ENCODE measurements around the gene AAK1.
A peak's percentile ranks its signal among the peaks of the same experiment; 100 is the strongest.
"Not testable (repeated sequence)": the region's sequence is repeated elsewhere in the genome, so short reads cannot be mapped to it uniquely, and the experiment has no call there.

The AAK1 gene

GRCh38 chr2:69571189-69571588 lies 72.3 kb downstream of the AAK1 start:
- no peak for DNase-seq (ENCODE audit: low spot score)

- no peak for DNase-seq (ENCODE audit: low spot score)
These were observed 73.1 kb downstream of the AAK1 start for GRCh38 chr2:69570474-69570873.

- no peak for DNase-seq (ENCODE audit: low spot score)
These were observed 75.6 kb downstream of the AAK1 start for GRCh38 chr2:69567909-69568300.

GRCh38 chr2:69567157-69567908 lies 76.2 kb downstream of the AAK1 start:
- no peak for DNase-seq (ENCODE audit: low spot score)

- no peak for DNase-seq (ENCODE audit: low spot score)
These were observed 76.9 kb downstream of the AAK1 start for GRCh38 chr2:69566669-69567068.

- peak; percentile 81 for DNase-seq (ENCODE audit: low spot score)
These were observed 78.1 kb downstream of the AAK1 start for GRCh38 chr2:69565431-69565839.

GRCh38 chr2:69564604-69565003 lies 78.9 kb downstream of the AAK1 start:
- no peak for DNase-seq (ENCODE audit: low spot score)

- DNase-seq (ENCODE audit: low spot score): no peak
These were observed 80.5 kb downstream of the AAK1 start for GRCh38 chr2:69563021-69563420.

- DNase-seq (ENCODE audit: low spot score): no peak
These were observed 82.4 kb downstream of the AAK1 start for GRCh38 chr2:69561101-69561500.

GRCh38 chr2:69560147-69560482 lies 83.4 kb downstream of the AAK1 start:
- no peak for DNase-seq (ENCODE audit: low spot score)

- DNase-seq (ENCODE audit: low spot score): peak; percentile 56
These were observed 83.9 kb downstream of the AAK1 start for GRCh38 chr2:69559442-69560146.

GRCh38 chr2:69556008-69556407 lies 87.5 kb downstream of the AAK1 start:
- no peak for DNase-seq (ENCODE audit: low spot score)

- DNase-seq (ENCODE audit: low spot score): no peak
These were observed 88.6 kb downstream of the AAK1 start for GRCh38 chr2:69554981-69555380.

- DNase-seq (ENCODE audit: low spot score): no peak
These were observed 89.0 kb downstream of the AAK1 start for GRCh38 chr2:69554568-69554967.

- DNase-seq (ENCODE audit: low spot score): no peak
These were observed 89.5 kb downstream of the AAK1 start for GRCh38 chr2:69553991-69554390.

- DNase-seq (ENCODE audit: low spot score): not testable (repeated sequence)
These were observed 93.0 kb downstream of the AAK1 start for GRCh38 chr2:69550511-69550910.

GRCh38 chr2:69549421-69549820 lies 94.1 kb downstream of the AAK1 start:
- DNase-seq (ENCODE audit: low spot score): no peak

- DNase-seq (ENCODE audit: low spot score): no peak
These were observed 95.4 kb downstream of the AAK1 start for GRCh38 chr2:69547984-69548715.

GRCh38 chr2:69546646-69547045 lies 96.9 kb downstream of the AAK1 start:
- no peak for DNase-seq (ENCODE audit: low spot score)

GRCh38 chr2:69545477-69545932 lies 98.0 kb downstream of the AAK1 start:
- DNase-seq (ENCODE audit: low spot score): no peak

GRCh38 chr2:69544951-69545350 lies 98.6 kb downstream of the AAK1 start:
- no peak for DNase-seq (ENCODE audit: low spot score)

- DNase-seq (ENCODE audit: low spot score): no peak
These were observed 104.0 kb downstream of the AAK1 start for GRCh38 chr2:69539549-69539908.

All from HuH-7 (cell line).